HG03039 (cell line): Measurements from ENCODE around the gene SOBP.

Experiments used
- ATAC-seq: cut with Tn5 transposase; IDR thresholded peaks from one replicate; pipeline ENCODE4 v1.9.1; 2021; ENCODE audit warnings: mild to moderate bottlenecking, moderate library complexity; ENCODE audit not compliant: unreplicated experiment

The SOBP gene

DNA sequence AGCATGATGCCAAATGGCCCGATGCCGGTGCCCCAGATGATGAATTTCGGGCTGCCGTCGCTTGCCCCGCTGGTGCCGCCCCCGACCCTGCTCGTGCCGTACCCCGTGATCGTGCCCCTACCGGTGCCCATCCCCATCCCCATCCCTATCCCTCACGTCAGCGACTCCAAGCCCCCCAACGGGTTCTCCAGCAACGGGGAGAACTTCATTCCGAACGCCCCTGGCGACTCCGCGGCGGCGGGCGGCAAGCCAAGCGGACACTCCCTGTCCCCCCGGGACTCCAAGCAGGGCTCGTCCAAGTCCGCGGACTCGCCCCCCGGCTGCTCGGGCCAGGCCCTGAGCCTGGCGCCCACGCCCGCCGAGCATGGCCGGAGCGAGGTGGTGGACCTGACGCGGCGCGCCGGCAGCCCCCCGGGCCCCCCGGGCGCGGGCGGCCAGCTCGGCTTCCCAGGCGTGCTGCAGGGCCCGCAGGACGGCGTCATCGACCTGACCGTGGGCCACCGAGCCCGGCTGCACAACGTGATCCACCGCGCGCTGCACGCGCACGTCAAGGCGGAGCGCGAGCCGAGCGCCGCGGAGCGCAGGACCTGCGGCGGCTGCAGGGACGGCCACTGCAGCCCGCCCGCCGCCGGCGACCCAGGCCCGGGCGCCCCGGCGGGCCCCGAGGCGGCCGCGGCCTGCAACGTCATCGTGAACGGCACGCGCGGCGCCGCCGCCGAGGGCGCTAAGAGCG is 144.6 kb downstream of the SOBP start:
- ATAC-seq, result no peak

DNA sequence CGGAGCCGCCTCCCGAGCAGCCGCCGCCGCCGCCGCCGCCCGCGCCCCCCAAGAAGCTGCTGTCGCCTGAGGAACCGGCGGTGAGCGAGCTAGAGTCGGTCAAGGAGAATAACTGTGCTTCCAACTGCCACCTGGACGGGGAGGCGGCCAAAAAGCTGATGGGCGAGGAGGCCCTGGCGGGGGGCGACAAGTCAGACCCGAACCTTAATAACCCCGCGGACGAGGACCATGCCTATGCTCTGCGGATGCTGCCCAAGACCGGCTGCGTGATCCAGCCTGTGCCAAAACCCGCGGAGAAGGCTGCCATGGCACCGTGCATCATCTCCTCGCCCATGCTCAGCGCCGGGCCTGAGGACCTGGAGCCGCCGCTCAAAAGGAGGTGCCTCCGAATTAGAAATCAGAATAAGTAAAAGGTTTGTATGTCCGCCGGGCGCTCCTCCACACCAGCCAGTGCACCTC is 145.2 kb downstream of the SOBP start:
- no peak for ATAC-seq

DNA sequence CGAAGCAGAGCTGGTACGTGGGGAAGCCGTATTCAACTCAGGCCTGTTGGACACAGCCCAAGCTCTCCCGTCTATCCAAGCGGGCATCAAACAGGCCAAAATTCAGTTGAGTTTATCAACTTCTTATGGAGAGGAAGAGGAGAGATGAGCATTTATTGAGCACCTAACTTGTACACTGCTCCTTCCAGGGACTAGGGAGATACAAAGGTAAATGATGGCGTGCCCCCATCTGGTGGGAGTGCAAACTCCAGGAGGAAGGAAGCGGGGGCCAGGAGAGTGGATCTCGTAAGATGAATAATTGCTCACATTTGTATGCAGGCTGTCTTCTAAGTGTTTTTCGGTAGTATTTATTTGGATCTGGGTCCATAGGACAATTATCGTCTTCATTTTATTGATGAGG is 146.6 kb downstream of the SOBP start:
- ATAC-seq, result no peak

DNA sequence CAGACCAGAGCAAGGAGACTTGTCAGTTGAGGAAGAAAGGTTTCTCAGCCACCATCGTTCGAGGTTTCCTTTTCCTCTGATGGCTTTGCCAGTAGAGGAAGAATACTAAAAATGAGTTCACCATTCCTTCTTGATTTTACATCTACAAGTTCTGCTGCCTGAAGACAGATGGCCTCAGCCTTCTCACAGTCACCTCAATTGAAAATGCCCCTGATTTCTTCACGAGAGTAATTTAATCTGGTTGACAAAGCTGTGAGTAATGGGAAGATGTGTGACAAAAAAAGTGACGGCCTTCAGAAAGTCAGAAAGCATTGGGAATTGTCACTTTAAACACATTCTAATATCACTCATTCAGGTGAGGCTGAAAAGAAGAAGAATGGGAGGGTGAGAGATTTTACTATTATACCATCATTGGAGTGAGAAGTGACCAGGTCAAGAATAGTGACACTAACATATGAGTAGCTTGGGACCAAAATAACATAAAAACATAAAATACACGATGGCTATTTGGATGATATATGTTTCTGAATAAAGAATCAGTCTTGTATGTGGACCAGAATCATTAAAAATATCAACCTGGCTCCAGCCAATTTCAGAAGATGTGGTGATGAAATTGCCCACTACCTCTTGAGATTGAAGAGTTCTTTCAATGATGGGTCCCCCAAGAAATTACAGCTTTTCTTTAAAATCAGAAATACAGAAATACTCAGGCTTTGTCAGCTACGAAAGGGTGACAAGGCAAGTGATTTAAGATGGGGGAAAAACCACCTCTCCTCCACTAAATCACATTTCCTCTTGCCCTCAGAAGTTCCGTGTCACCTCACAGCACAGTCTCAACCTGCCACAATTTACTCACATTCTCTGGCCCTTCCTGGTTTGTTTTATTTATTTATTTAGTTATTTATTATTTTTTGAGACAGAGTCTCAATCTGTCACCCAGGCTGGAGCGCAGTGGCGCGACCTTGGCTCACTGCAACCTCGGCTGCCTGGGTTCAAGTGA is 147.7 kb downstream of the SOBP start:
- no peak for ATAC-seq

DNA sequence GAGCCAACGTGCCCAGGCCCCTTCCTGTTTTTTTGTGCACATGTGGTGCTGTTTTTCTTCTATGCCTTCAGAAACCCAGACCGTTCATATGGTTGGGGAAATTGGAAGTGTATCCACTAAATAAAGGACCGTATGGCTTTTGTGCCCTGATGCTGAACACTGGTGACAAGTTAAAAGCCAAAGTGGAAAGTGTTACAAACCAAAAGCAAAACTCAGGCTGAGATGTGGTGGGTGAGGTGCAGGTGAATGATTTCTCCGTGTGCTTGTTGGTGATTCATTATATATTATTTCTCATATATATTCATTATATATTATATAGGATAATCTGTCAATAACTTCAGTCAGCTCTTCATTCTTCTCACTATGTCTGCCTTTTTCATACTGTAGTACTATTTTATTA is 148.6 kb downstream of the SOBP start:
- no peak for ATAC-seq

DNA sequence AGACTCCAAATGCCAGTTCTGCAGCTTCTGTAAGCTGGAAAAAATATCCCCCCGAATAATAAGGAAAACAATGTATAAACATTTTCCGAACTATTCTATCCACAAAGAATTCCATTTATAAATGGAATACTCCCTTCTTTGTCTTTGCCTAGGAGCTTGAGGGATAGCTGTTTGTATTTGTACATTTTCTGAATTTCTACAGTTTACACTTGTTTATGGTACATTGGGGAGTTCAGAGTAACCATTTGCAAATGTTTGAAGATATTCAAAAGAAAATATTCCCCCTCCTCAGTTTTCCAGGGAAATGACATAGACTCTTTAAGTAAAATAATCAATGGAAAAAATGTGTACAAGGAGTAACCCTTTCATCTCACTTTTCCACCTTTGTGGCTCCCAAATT is 149.6 kb downstream of the SOBP start:
- no peak for ATAC-seq

DNA sequence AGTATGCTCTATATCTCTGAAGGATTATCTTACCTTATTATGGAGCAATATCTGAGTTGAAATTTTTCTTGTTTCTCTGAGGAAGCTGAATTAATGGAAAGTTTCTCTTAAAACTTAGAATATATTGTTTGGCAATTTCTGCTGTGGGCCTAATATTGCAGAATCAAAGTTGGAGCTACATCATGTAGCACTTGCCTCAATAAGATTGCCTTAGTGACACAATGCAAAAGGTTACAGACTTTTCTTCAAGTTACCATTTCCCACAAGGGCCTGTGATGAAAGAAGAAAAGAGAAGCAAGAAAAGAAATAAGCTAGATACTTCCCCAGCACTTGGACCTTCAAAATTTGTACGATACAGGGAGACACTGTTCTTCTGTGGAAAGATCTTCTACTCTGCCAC is 151.2 kb downstream of the SOBP start:
- no peak for ATAC-seq

DNA sequence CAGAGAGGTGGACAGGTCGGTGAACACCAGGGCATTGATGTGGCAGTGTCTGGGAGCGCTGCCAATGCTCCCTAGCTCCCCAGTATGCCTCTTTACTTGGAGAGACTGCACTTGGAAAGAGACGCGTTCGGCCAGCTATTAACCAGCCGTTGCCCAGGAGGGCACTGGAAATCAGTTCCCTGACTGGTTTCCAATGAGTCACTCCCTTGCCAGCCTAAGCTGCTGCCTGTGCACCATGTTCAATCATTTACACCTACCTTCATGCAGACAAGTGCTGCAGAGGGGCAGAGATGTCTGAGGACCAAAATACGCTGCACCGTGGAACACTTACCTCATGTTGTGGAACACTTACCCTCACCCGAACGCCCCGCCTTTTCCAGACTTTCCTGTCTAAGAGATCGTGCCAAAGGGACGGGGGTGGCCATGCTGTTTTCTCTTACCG is 151.6 kb downstream of the SOBP start:
- no peak for ATAC-seq

DNA sequence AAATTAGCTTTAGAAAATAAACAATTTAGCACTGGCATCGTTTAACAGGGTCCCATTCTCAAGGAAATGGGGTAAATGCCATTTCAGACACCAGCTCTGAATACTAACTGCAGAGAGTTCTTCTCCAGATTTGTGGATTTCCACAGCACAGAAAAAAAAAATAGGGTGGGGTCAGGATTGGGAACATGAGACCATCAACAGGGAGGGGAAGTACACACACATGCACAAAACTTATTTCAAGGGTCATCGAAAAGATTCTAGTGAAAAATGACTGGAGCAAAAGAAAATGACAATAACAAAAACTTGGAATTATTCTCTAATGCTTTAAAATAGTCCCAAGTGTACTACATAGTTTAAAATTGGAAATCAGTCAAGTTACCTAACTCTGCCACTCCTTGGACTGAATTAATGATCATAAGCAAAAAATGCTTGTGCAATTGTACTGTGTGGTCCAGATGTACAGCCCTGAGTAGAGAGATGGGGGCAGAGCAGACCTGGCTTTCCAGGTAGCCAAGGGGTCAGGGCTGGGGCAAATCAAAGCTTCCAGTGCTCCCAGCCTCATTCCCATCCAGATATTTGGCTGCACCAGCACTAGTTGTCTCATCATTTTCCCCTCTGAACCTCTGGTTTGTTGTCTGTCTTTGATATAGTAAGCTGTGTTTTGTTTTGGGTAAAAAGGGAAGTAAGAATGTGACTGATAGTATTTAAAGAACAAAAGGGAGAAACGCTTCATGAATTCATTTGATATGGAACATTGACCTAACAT is 152.4 kb downstream of the SOBP start:
- no peak for ATAC-seq

DNA sequence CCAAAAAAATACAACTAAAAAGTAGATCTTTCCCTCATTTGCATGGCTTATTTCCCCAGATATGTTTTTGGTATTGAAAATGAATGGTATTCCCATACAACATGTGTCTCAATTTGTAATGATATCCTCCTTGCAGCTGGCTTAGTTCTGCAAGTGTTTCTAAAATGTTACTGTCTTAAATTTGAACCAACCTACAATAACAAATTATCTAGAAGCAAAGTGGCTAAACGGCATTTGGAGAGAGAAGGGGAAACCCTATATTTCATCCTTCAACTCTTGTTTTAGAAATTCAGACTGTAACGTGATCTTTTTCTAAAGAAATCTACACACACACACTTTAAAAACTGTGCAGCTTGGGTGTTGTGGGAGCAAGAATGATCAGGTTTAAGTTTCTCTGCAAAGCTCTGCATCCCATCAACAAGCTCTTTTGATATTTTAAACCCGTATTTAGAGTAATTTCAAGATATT is 153.0 kb downstream of the SOBP start:
- ATAC-seq, result no peak

DNA sequence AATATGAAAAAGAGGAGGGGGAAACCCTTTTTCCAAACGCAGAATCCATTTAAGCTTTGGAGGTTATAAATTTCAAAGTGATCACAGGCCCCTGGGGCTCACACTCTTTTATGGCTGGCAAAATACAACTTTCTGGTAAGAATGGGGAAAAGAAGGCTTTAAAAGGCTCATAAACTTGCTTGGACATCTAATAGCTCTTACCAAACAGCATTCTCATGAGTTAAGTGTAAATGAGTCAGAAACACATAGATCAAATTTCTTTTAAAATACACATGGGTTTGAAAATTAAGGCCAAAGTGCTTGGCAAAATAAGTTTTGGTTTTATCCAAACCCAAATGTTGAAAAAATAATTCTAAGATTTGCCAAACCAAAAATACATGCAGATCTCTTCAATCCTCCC is 154.6 kb downstream of the SOBP start:
- ATAC-seq, result no peak

DNA sequence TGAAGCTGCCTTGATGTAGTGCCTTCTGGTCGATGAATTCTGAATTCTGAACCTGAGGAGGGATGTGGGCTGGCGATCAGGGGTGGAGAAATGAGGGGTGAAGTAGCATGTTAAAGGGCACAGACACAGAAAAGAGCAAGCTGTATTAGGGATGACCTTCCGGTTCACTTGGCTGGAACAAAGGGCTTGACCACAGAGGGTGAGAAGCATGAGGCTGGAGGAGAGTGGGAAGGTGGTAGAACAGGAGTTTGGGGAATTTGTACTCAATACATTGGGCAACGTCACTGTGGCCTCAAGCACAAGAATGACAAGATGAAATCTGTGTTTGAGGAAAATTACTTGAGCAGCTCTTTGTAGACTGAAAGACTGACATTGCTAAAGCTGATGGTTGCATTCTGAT is 155.8 kb downstream of the SOBP start:
- no peak for ATAC-seq

DNA sequence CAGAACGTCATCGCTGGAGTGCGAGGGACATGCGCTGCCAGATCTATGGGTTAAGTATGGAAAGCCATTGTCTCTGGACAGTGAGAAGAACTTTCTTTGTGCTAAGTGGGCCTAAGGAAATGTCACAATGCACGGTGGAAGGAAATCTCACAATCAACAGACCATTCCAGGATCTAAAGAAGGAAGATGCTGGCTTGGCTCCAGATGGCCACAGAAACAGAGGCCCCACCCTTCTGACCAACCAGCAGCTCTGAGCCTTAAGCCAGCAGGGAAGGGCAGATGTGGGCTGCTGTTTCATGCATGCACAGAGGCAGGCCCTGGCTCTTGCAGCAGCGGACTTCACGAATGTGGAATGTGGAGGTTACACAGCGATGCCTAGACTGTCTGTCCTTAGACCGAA is 156.3 kb downstream of the SOBP start:
- ATAC-seq, result no peak

DNA sequence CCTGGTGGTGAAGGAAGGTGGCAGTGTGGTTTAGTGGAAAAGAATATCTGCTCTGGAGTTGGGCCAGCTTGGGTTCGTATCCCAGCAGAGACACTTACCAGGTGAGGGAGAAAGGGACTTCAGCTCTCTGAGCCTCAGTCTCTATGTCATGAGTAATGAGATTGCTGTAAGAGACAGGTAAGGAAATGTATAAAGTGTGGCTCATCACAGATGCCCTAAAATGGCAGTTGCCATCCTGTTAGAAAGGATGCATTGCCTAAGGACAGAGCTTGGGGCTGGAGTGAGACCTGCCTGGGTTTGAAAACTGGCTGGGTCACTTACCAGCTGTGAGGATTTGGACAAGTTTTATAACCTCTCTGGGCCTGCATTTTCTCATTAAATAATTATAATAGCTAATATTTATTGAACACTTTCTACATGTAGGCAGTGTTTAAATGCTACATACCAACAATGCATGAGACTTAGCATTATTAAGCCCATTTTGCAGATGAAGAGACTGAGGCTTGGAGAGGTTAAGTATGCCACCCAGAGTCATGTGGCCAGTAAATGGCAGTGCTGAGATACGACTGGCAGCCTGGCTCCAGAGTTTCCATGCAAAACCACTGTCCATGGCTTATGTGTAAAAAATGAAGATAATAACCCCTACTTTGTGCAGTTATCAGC is 157.0 kb downstream of the SOBP start:
- no peak for ATAC-seq

DNA sequence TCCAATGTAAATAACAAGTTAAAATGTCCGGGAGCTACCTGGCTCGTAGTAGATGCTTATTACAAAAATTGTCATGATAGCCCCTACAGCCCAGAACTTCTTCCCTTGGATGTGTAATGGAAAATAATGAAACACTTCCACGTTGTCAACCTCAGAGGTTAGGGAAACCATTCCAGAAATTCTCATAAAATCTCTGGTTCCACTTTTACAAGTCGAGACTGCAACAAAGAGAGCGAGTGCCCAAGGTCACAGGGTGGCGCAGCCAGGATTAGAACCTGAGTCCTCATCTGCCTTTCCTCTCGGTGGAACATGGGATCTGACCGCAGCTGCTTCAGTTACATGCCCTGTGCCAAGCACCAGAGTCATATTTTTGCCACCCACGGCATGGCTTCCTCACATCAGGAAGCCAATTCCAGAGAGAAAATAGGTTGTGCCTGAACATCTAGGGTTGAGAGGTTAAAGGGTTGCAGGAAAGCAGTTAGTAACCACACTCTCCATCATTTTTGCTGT is 157.6 kb downstream of the SOBP start:
- ATAC-seq, result no peak

DNA sequence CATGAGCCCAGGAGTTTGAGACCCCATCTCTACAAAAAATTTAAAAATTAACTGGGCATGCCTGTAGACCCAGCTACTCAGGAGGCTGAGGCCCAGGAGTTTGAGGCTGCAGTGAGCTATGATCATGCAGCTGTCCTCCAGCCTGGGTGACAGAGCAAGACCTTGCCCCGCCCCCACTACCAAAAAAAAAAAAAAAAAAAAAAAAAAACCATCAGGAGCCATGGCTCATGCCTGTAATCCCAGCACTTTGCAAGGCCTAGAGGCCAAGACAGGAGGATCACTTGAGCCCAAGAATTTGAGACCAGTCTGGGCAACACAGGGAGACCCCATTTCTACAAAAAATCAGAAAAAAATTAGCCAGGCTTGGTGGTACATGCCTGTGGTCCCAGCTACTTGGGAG is 159.1 kb downstream of the SOBP start:
- no peak for ATAC-seq

DNA sequence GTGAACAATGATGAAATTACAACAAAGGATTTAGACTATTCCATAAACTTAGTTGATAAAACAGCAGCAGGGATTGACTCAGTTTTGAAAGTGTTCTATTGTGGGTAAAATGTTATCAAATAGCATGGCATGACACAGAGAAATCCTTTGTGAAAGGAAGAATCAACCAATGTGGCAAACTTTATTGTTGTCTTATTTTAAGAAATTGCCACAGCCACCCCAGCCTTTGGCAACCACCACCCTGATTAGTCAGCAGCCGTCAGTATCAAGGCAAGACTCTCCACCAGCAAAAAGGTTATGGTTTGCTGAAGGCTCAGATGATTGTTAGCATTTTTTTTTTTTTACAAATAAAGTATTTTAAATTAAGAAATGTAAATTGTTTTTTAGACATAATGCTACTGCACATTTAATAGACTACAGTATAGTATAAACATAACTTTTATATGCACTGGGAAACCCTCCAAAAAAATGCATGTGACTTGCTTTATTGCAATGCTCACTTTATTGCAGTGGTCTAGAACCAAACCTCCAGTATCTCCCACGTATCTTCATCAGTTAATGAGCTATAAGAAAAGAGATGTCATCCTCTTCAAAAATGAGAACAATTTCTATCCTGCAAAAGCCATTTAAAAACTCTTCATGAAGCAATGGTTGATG is 162.7 kb downstream of the SOBP start:
- ATAC-seq, result no peak

DNA sequence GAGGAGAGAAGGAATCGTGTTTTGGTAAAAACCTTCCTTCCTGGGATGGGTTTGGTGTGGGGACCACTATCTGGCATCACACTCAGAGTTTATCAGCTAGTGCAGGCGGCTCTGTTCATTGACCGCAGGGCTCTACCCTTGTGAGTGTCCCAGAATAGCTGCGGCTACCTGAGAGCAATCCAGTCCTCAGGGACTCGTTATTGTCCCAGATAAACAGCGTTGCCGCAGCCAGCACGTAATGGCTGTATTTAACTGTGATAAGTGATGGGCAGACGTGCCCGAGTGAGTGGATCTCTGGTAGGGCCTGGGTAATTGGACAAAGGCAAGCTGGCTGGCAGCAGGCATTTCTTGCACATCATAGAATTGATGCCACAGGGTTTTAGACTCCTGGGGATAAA is 163.3 kb downstream of the SOBP start:
- ATAC-seq, result no peak

DNA sequence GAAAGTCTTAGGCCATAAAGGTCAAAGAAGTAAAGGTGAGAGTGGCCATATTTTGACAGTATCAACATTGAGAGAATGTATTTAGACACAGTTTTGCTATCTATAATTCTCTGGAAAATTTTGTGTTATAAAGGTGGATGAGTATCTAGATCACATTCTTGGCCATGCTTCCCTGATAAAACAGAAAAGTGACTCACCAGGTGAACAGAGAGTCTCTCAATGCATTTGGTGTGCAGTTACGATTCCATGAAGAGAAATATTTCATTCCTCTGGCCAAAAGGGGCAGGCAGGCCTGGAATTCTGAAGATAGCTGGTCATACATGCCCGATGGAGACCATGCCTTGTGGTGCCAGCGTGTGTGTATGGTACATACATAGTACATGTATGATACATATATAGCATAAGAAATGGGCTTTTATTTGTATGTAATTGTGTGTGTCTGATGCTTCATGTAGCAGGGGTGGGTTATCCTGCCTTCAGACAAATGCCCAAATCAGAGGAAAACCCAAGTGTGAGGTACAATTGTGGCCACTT is 164.0 kb downstream of the SOBP start:
- ATAC-seq, result no peak

DNA sequence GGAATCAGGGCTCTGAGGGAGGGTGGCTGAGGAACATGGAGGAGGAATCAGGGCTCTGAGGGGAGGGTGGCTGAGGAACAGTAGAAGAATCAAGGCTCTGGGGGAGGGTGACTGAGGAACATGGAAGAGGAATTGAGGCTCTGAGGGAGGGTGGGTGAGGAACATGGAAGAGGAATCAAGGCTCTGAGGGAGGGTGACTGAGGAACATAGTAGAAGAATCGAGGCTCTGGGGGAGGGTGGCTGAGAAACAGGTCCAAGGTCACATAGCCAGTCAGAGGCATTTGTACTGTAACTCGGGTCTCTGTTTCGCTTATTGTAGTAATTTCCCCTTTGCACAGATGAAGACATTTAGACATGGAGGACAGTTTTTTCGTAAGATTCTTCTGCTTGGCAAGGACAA is 164.8 kb downstream of the SOBP start:
- ATAC-seq, result no peak
